K562 (cell line): Measurements from ENCODE around the gene ANKH. TPM values are rescaled to one million over a fixed set of nuclear protein-coding genes. Genes with fewer than 3 reads are reported as not detected.

ENCODE experiments used
- BACH1 ChIP-seq: fragments of 200-800 bp; sonication (Bioruptor generic); IDR thresholded peaks from 2 replicates; pipeline ENCODE4 v1.6.1; 2016; ENCODE audit warnings: missing genetic modification characterization, missing compliant biosample characterization
- BCOR ChIP-seq: fragments of 450-650 bp; IDR thresholded peaks from 2 replicates; pipeline ENCODE4 v1.6.1; 2016
- DEAF1 ChIP-seq: fragments of 450-650 bp; formaldehyde crosslinking; IDR thresholded peaks from 2 replicates; pipeline ENCODE4 v1.4.0; 2020; ENCODE audit warnings: mild to moderate bottlenecking, moderate library complexity
- EHMT2 ChIP-seq: fragments of 450-650 bp; IDR thresholded peaks from 2 replicates; pipeline ENCODE4 v1.6.1; 2018; ENCODE audit warnings: antibody characterized with exemption
- FOXK1 ChIP-seq: sonication (generic); formaldehyde crosslinking; IDR thresholded peaks from 2 replicates; pipeline ENCODE4 v1.8.0; 2022; ENCODE audit warnings: missing genetic modification reagents, mild to moderate bottlenecking, borderline replicate concordance
- GATAD2B ChIP-seq: fragments of 450-650 bp; IDR thresholded peaks from 2 replicates; pipeline ENCODE4 v1.6.1; 2017; ENCODE audit warnings: mild to moderate bottlenecking, borderline replicate concordance
- HMBOX1 ChIP-seq: sonication (generic); IDR thresholded peaks from 2 replicates; pipeline ENCODE4 v1.6.1; 2016
- L3MBTL2 ChIP-seq: fragments of 450-650 bp; IDR thresholded peaks from 2 replicates; pipeline ENCODE4 v1.6.1; 2016; ENCODE audit warnings: mild to moderate bottlenecking, moderate library complexity
- MTA1 ChIP-seq: fragments of 450-650 bp; IDR thresholded peaks from 2 replicates; pipeline ENCODE4 v1.6.1; 2017; ENCODE audit warnings: borderline replicate concordance
- NCOA2 ChIP-seq, 2 experiments: fragments of 450-650 bp; IDR thresholded peaks; 2 replicates each; pipeline ENCODE4 v1.6.1; 2018; ENCODE audit warnings: mild to moderate bottlenecking in 2 of 2, moderate library complexity in 1 of 2; ENCODE audit not compliant: partially characterized antibody in 2 of 2
- NR1H2 ChIP-seq: sonication (generic); formaldehyde crosslinking; IDR thresholded peaks from 2 replicates; pipeline ENCODE4 v1.4.0; 2020; ENCODE audit warnings: mild to moderate bottlenecking, missing genetic modification reagents
- NR2F6 ChIP-seq: fragments of 450-650 bp; formaldehyde crosslinking; IDR thresholded peaks from 2 replicates; pipeline ENCODE4 v1.4.0; 2020; ENCODE audit warnings: mild to moderate bottlenecking
- PML ChIP-seq: IDR thresholded peaks from 2 replicates; pipeline ENCODE4 v1.6.1; 2012; ENCODE audit warnings: low read length, inconsistent platforms
- RCOR1 ChIP-seq, 2 experiments: IDR thresholded peaks; 2 replicates each; pipeline ENCODE4 v1.6.1; 2012; ENCODE audit warnings: low read depth in 2 of 2, low read length in 2 of 2, borderline replicate concordance in 1 of 2, improper control_type of control experiment in 1 of 2
- SMARCA5 ChIP-seq: fragments of 450-650 bp; IDR thresholded peaks from 2 replicates; pipeline ENCODE4 v1.6.1; 2016
- TFAM ChIP-seq: fragments of 250-450 bp; sonication (Bioruptor Pico); conservative IDR thresholded peaks from 2 replicates; pipeline ENCODE4 v1.5.0; 2021; ENCODE audit warnings: mild to moderate bottlenecking, moderate library complexity
- THAP7 ChIP-seq: fragments of 250-450 bp; sonication (Bioruptor Pico); IDR thresholded peaks from 2 replicates; pipeline ENCODE4 v1.5.0; 2021
- USF2 ChIP-seq: sonication (generic); formaldehyde crosslinking; IDR thresholded peaks from 2 replicates; pipeline ENCODE4 v1.5.0; 2020; ENCODE audit warnings: missing genetic modification reagents
- YBX1 ChIP-seq: fragments of 450-650 bp; IDR thresholded peaks from 2 replicates; pipeline ENCODE4 v1.7.1; 2016; ENCODE audit warnings: mild to moderate bottlenecking
- ZBTB12 ChIP-seq: fragments of 250-450 bp; sonication (Bioruptor Pico); IDR thresholded peaks from 2 replicates; pipeline ENCODE4 v1.4.0; 2020
- ZBTB2 ChIP-seq: fragments of 450-650 bp; IDR thresholded peaks from 2 replicates; pipeline ENCODE4 v1.6.1; 2016; ENCODE audit warnings: antibody characterized with exemption
- ZFX ChIP-seq: sonication (generic); formaldehyde crosslinking; IDR thresholded peaks from 2 replicates; pipeline ENCODE4 v1.8.0; 2022; ENCODE audit warnings: mild to moderate bottlenecking, missing genetic modification reagents, moderate library complexity
- ZNF133 ChIP-seq: fragments of 250-450 bp; sonication (Bioruptor Pico); IDR thresholded peaks from 2 replicates; pipeline ENCODE4 v1.4.0; 2020; ENCODE audit warnings: mild to moderate bottlenecking
- ZNF232 ChIP-seq: sonication (generic); formaldehyde crosslinking; IDR thresholded peaks from 2 replicates; pipeline ENCODE4 v1.8.0; 2022; ENCODE audit warnings: mild to moderate bottlenecking, missing genetic modification reagents
- ZNF384 ChIP-seq: IDR thresholded peaks from 2 replicates; pipeline ENCODE4 v1.6.1; 2012; ENCODE audit warnings: low read depth, low read length, improper control_type of control experiment
- ZNF778 ChIP-seq: fragments of 450-650 bp; formaldehyde crosslinking; IDR thresholded peaks from 2 replicates; pipeline ENCODE4 v1.4.0; 2020; ENCODE audit warnings: mild to moderate bottlenecking, moderate library complexity
- polyA plus RNA-seq, 8 experiments: library from polyadenylated mRNA; depleted of rRNA in 4 of 8; stranded (reverse) in 5 of 8; unstranded in 3 of 8; fragments of >200 nt; fragmentation: Nextera tagmentation in 2 of 8; fragmentation: Illumina TruSeq in 1 of 8; extraction: Ambion mirVana in 2 of 8; extraction: Trizol in 1 of 8; gene quantifications; 2 replicates each; pipeline versions ENCODE4 v1.2.1 to v1.2.3, GENCODE V29; 2011 to 2014; ENCODE audit warnings: inconsistent platforms in 1 of 8, missing spikeins in 1 of 8
- total RNA-seq, 7 experiments: library from RNA; depleted of rRNA in 6 of 7; stranded (reverse); fragments of >200 nt in 6 of 7; fragmentation: Illumina TruSeq in 2 of 7; extraction: Trizol in 2 of 7; gene quantifications; 2 replicates each; pipeline versions ENCODE4 v1.2.1 to v1.2.3, GENCODE V29; 2011 to 2021; ENCODE audit warnings: low replicate concordance in 1 of 7

The ANKH gene
- total and polyA plus RNA-seq, 9 of the 15 experiments (the other 6 are each of a cell fraction or from before 2014, with no cell fraction given): 0.79 to 12.2 (median 4.5) TPM

- TF ChIP-seq DEAF1 (no peak), SMARCA5 (peak; percentile 44; the same call in 1 of the 2 replicates), PML (no peak), RCOR1 (IDR thresholded peaks at IDR 0.05; ENCODE audit: borderline replicate concordance in 1 of 2, low read depth in 2 of 2, low read length in 2 of 2) (peak; percentile 37 to 56; a peak in 1 of 4 replicates), L3MBTL2 (peak; percentile 21; the same call in 1 of the 2 replicates), THAP7 (CRISPR knock-in tag) (no peak), ZBTB12 (CRISPR knock-in tag) (no peak), ZNF778 (no peak), USF2 (CRISPR knock-in tag) (no peak), GATAD2B (no peak), ZNF232 (CRISPR knock-in tag) (no peak), ZNF133 (CRISPR knock-in tag) (no peak), NCOA2 (IDR thresholded peaks at IDR 0.05; ENCODE audit: partially characterized antibody in 2 of 2) (no peak), FOXK1 (CRISPR knock-in tag) (no peak), ZBTB2 (0 out of 2 replicates have a peak, but pooled peaks have one; percentile 38), ZFX (CRISPR knock-in tag) (peak; percentile 81), EHMT2 (no peak), BACH1 (tag) (no peak), HMBOX1 (peak; percentile 21; the same call in 1 of the 2 replicates), BCOR (no peak), YBX1 (no peak), NR2F6 (CRISPR knock-in tag) (no peak), TFAM (CRISPR knock-in tag) (no peak), MTA1 (no peak), ZNF384 (no peak), NR1H2 (CRISPR knock-in tag) (no peak)
These were observed 195.3 kb downstream of the ANKH start (continued) for GRCh38 chr5:14676320-14676719.
